HepG2 (cell line): Measurements from ENCODE around the gene ZNF578. TPM values are rescaled to one million over a fixed set of nuclear protein-coding genes. Genes with fewer than 3 reads are reported as not detected.

Source experiments
- FOXC1 ChIP-seq: sonication (generic); formaldehyde crosslinking; IDR thresholded peaks from 2 replicates; pipeline ENCODE4 v1.8.0; 2022; ENCODE audit warnings: mild to moderate bottlenecking, missing genetic modification reagents, borderline replicate concordance
- HNF4G ChIP-seq, 2 experiments: sonication (generic) in 1 of 2; formaldehyde crosslinking in 1 of 2; IDR thresholded peaks; 2 replicates each; pipeline versions ENCODE4 v1.4.0 to v1.6.1; 2011 to 2020; ENCODE audit warnings: borderline replicate concordance in 2 of 2, low read depth in 2 of 2, mild to moderate bottlenecking in 2 of 2, low read length in 1 of 2, missing genetic modification reagents in 1 of 2, moderate library complexity in 1 of 2
- IRF2 ChIP-seq: IDR thresholded peaks from 2 replicates; pipeline ENCODE4 v1.6.1; 2018; ENCODE audit warnings: missing genetic modification reagents, missing compliant biosample characterization
- ISL2 ChIP-seq: sonication (generic); formaldehyde crosslinking; IDR thresholded peaks from 2 replicates; pipeline ENCODE4 v1.5.0; 2020; ENCODE audit warnings: missing genetic modification reagents
- JUNB ChIP-seq: sonication (generic); formaldehyde crosslinking; IDR thresholded peaks from 2 replicates; pipeline ENCODE4 v1.8.0; 2022; ENCODE audit warnings: missing genetic modification reagents, mild to moderate bottlenecking, borderline replicate concordance
- MEIS2 ChIP-seq: sonication (generic); formaldehyde crosslinking; IDR thresholded peaks from 2 replicates; pipeline ENCODE4 v1.9.0; 2021; ENCODE audit warnings: mild to moderate bottlenecking, missing genetic modification reagents
- SALL1 ChIP-seq: sonication (generic); formaldehyde crosslinking; IDR thresholded peaks from 2 replicates; pipeline ENCODE4 v1.8.0; 2022; ENCODE audit warnings: mild to moderate bottlenecking, missing genetic modification reagents
- ZBTB8A ChIP-seq: sonication (generic); formaldehyde crosslinking; IDR thresholded peaks from 2 replicates; pipeline ENCODE4 v1.4.0; 2020; ENCODE audit warnings: mild to moderate bottlenecking, low read depth, missing genetic modification reagents, borderline replicate concordance
- ZNF446 ChIP-seq: sonication (generic); formaldehyde crosslinking; IDR thresholded peaks from 2 replicates; pipeline ENCODE4 v1.5.0; 2020; ENCODE audit warnings: mild to moderate bottlenecking, missing genetic modification reagents
- ZNF484 ChIP-seq: sonication (generic); formaldehyde crosslinking; IDR thresholded peaks from 2 replicates; pipeline ENCODE4 v1.5.1; 2020; ENCODE audit warnings: mild to moderate bottlenecking, low read depth, missing genetic modification reagents, borderline replicate concordance
- ZNF496 ChIP-seq: sonication (generic); formaldehyde crosslinking; IDR thresholded peaks from 2 replicates; pipeline ENCODE4 v1.8.1; 2023; ENCODE audit warnings: mild to moderate bottlenecking, moderate library complexity, missing genetic modification reagents; ENCODE audit not compliant: insufficient replicate concordance
- polyA plus RNA-seq, 8 experiments: library from polyadenylated mRNA; depleted of rRNA in 3 of 8; stranded (reverse) in 7 of 8; unstranded in 1 of 8; fragments of >200 nt; fragmentation: Illumina TruSeq in 4 of 8; extraction: Trizol in 4 of 8; gene quantifications; 2 replicates each; pipeline versions ENCODE4 v1.2.1 to v1.2.3, GENCODE V29; 2011 to 2016; ENCODE audit warnings: low read depth in 4 of 8, missing spikeins in 1 of 8, mixed read lengths in 1 of 8; ENCODE audit not compliant: insufficient read depth in 1 of 8
- total RNA-seq, 5 experiments: library from RNA; depleted of rRNA; stranded (reverse); fragments of >200 nt; fragmentation: Illumina TruSeq; extraction: Trizol; gene quantifications; 2 replicates each; pipeline ENCODE4 v1.2.3, GENCODE V29; 2016; ENCODE audit warnings: low read depth in 1 of 5
- TF ChIP-seq, protein P1 (sequence below): sonication (generic); formaldehyde crosslinking; IDR thresholded peaks from 2 replicates; pipeline ENCODE4 v1.5.0; 2020; ENCODE audit warnings: mild to moderate bottlenecking, missing genetic modification reagents
- TF ChIP-seq, protein P2 (sequence below): sonication (generic); formaldehyde crosslinking; IDR thresholded peaks from 2 replicates; pipeline ENCODE4 v1.4.0; 2020; ENCODE audit warnings: missing genetic modification reagents, low read depth, mild to moderate bottlenecking, borderline replicate concordance
- TF ChIP-seq, protein P3 (sequence below): sonication (generic); formaldehyde crosslinking; IDR thresholded peaks from 2 replicates; pipeline ENCODE4 v1.8.0; 2022; ENCODE audit warnings: mild to moderate bottlenecking, missing genetic modification reagents, borderline replicate concordance
- TF ChIP-seq, protein P4 (sequence below): sonication (generic); formaldehyde crosslinking; IDR thresholded peaks from 2 replicates; pipeline ENCODE4 v1.9.0; 2021; ENCODE audit warnings: mild to moderate bottlenecking, missing genetic modification reagents

The ZNF578 gene
- total and polyA plus RNA-seq, 2 of the 13 experiments (the other 11 are each of a cell fraction or from before 2014, with no cell fraction given) = not detected

DNA sequence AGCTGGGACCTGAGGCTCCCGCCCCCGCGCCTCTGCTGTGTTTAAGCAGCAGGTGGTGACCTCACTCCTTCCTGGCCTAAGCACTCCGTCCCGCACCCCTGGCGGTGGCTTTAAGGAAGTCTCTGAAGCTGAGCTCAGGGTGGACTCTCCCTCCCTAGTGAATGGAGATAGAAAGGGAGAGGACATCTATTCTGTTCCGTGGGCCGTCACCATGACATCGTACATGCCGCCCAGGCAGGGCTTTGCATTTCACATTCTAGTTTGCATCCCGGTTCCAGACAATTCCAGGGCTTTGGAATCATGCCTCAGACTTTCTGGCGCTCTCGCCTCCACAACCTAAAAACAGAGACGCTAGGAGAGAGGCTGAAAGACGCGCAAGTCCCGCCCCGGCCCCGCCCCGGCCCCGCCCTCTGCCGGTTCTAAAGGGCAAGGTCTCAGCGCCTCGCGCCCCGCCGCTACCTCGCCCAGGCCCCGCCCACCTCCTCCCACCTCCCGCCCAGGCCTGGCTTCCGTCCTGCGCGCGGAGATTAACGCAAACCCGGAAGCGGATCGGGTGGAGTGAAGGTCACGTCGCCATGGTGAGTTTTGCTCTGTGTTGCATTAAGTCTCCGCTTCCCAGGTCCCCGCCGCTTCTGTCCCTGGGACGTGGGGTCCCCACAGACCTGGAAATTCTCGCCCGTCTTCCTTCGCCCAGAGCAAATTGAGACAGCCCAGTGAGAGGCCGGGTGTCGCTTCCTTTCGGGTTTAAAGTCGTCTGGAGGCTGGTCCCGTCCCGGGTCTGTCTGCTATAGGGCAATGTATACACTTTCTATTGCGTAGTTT, 74.0 kb downstream of the ZNF578 start, which contains the start of gene ZNF808 (continued):
- TF ChIP-seq ZNF484 (CRISPR knock-in tag) (no peak), SALL1 (CRISPR knock-in tag) (peak; percentile 17; the same call in 1 of the 2 replicates), ZNF446 (CRISPR knock-in tag) (no peak), ISL2 (no peak), HNF4G (IDR thresholded peaks at IDR 0.05; ENCODE audit: borderline replicate concordance, low read depth, low read length) (no peak), HNF4G (CRISPR knock-in tag; IDR thresholded peaks at IDR 0.05; ENCODE audit: borderline replicate concordance, low read depth) (no peak), ZNF496 (CRISPR knock-in tag) (no peak), FOXC1 (no peak), MEIS2 (CRISPR knock-in tag) (no peak), ZBTB8A (CRISPR knock-in tag) (no peak), IRF2 (CRISPR knock-in tag) (peak; percentile 64), JUNB (CRISPR knock-in tag) (no peak)
- TF ChIP-seq, protein P1, sequence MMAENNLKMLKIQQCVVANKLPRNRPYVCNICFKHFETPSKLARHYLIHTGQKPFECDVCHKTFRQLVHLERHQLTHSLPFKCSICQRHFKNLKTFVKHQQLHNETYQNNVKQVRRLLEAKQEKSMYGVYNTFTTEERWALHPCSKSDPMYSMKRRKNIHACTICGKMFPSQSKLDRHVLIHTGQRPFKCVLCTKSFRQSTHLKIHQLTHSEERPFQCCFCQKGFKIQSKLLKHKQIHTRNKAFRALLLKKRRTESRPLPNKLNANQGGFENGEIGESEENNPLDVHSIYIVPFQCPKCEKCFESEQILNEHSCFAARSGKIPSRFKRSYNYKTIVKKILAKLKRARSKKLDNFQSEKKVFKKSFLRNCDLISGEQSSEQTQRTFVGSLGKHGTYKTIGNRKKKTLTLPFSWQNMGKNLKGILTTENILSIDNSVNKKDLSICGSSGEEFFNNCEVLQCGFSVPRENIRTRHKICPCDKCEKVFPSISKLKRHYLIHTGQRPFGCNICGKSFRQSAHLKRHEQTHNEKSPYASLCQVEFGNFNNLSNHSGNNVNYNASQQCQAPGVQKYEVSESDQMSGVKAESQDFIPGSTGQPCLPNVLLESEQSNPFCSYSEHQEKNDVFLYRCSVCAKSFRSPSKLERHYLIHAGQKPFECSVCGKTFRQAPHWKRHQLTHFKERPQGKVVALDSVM = peak; percentile 31; the same call in 1 of the 2 replicates
- TF ChIP-seq, protein P2, sequence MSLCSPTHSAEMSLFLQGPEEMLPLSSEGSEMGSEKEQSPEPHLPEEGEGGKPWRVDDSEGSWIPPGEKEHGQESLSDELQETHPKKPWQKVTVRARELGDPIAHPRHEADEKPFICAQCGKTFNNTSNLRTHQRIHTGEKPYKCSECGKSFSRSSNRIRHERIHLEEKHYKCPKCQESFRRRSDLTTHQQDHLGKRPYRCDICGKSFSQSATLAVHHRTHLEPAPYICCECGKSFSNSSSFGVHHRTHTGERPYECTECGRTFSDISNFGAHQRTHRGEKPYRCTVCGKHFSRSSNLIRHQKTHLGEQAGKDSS = no peak
- TF ChIP-seq, protein P3, sequence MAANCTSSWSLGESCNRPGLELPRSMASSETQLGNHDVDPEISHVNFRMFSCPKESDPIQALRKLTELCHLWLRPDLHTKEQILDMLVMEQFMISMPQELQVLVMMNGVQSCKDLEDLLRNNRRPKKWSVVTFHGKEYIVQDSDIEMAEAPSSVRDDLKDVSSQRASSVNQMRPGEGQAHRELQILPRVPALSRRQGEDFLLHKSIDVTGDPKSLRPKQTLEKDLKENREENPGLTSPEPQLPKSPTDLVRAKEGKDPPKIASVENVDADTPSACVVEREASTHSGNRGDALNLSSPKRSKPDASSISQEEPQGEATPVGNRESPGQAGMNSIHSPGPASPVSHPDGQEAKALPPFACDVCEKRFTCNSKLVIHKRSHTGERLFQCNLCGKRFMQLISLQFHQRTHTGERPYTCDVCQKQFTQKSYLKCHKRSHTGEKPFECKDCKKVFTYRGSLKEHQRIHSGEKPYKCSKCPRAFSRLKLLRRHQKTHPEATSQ (CRISPR knock-in tag) = no peak
- TF ChIP-seq, protein P4, sequence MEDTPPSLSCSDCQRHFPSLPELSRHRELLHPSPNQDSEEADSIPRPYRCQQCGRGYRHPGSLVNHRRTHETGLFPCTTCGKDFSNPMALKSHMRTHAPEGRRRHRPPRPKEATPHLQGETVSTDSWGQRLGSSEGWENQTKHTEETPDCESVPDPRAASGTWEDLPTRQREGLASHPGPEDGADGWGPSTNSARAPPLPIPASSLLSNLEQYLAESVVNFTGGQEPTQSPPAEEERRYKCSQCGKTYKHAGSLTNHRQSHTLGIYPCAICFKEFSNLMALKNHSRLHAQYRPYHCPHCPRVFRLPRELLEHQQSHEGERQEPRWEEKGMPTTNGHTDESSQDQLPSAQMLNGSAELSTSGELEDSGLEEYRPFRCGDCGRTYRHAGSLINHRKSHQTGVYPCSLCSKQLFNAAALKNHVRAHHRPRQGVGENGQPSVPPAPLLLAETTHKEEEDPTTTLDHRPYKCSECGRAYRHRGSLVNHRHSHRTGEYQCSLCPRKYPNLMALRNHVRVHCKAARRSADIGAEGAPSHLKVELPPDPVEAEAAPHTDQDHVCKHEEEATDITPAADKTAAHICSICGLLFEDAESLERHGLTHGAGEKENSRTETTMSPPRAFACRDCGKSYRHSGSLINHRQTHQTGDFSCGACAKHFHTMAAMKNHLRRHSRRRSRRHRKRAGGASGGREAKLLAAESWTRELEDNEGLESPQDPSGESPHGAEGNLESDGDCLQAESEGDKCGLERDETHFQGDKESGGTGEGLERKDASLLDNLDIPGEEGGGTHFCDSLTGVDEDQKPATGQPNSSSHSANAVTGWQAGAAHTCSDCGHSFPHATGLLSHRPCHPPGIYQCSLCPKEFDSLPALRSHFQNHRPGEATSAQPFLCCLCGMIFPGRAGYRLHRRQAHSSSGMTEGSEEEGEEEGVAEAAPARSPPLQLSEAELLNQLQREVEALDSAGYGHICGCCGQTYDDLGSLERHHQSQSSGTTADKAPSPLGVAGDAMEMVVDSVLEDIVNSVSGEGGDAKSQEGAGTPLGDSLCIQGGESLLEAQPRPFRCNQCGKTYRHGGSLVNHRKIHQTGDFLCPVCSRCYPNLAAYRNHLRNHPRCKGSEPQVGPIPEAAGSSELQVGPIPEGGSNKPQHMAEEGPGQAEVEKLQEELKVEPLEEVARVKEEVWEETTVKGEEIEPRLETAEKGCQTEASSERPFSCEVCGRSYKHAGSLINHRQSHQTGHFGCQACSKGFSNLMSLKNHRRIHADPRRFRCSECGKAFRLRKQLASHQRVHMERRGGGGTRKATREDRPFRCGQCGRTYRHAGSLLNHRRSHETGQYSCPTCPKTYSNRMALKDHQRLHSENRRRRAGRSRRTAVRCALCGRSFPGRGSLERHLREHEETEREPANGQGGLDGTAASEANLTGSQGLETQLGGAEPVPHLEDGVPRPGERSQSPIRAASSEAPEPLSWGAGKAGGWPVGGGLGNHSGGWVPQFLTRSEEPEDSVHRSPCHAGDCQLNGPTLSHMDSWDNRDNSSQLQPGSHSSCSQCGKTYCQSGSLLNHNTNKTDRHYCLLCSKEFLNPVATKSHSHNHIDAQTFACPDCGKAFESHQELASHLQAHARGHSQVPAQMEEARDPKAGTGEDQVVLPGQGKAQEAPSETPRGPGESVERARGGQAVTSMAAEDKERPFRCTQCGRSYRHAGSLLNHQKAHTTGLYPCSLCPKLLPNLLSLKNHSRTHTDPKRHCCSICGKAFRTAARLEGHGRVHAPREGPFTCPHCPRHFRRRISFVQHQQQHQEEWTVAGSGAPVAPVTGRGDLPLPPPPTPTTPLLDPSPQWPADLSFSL (CRISPR knock-in tag) = no peak
